Stimulated activated CD4-positive, alpha-beta T cell treated with anti-CD3 and anti-CD28 coated beads, Interleukin-15, amount 100 ng/mL, for 24 hours (primary cell): Measurements from ENCODE around the gene LIMK2.

Experiments
- DNase-seq: peaks from one replicate; pipeline ENCODE4 v3.0.0-alpha.2; 2020

The LIMK2 gene

DNA sequence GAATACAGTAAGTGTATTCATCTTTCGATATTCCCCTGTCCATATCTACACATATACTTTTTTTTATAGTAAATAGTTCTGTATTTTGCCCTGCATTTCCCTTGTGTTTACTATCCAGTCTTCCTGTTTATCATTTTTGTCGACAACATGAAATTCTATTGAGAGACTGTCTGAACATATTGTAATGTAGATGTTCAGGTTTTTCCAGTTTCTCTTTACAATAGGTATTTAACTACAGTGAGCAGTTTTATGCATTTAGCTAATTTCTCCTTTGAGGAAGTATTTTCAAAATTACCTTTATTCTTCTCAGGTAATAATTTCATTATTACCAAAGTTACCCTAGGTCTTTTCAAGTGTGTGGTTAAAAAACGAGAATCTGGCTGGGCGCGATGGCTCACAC, 63.5 kb downstream of the LIMK2 start:
- DNase-seq: no peak

- DNase-seq: no peak
Measured at GRCh38 chr22:31276426-31277167, 64.5 kb downstream of the LIMK2 start.

DNA sequence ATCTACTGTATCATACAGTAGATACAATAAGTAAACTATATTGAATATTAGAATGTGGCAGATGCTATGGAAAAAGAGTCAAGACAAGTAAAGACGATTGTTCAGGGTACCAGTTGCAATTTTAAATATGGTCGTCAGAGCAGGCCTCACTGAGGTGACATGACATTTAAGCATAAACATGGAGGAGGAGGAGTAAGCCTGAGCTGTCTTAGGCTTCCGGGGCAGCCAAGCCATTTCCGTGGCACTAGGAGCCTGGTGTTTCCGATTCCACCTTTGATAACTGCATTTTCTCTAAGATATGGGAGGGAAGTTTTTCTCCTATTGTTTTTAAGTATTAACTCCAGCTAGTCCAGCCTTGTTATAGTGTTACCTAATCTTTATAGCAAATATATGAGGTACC, 65.6 kb downstream of the LIMK2 start:
- no peak for DNase-seq

GRCh38 chr22:31278151-31278621, 66.1 kb downstream of the LIMK2 start:
- DNase-seq: no peak

DNA sequence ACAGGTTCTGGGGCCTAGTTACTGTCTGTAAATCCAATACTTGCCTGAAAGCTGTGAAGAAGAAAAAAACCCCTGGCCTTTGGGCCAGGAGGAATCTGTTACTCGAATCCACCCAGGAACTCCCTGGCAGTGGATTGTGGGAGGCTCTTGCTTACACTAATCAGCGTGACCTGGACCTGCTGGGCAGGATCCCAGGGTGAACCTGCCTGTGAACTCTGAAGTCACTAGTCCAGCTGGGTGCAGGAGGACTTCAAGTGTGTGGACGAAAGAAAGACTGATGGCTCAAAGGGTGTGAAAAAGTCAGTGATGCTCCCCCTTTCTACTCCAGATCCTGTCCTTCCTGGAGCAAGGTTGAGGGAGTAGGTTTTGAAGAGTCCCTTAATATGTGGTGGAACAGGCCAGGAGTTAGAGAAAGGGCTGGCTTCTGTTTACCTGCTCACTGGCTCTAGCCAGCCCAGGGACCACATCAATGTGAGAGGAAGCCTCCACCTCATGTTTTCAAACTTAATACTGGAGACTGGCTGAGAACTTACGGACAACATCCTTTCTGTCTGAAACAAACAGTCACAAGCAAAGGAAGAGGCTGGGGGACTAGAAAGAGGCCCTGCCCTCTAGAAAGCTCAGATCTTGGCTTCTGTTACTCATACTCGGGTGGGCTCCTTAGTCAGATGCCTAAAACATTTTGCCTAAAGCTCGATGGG, 66.7 kb downstream of the LIMK2 start:
- no peak for DNase-seq

DNA sequence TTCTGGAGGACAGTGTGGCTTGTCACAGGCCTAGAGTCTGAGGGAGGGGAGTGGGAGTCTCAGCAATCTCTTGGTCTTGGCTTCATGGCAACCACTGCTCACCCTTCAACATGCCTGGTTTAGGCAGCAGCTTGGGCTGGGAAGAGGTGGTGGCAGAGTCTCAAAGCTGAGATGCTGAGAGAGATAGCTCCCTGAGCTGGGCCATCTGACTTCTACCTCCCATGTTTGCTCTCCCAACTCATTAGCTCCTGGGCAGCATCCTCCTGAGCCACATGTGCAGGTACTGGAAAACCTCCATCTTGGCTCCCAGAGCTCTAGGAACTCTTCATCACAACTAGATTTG, 67.2 kb downstream of the LIMK2 start:
- DNase-seq: no peak

- DNase-seq: no peak
Measured at GRCh38 chr22:31279821-31280505, 67.9 kb downstream of the LIMK2 start.

GRCh38 chr22:31281733-31282132, 69.6 kb downstream of the LIMK2 start:
- no peak for DNase-seq

- no peak for DNase-seq
Measured at GRCh38 chr22:31282748-31283468, 70.8 kb downstream of the LIMK2 start.

- DNase-seq: no peak
Measured at GRCh38 chr22:31284281-31285155, 72.4 kb downstream of the LIMK2 start.

DNA sequence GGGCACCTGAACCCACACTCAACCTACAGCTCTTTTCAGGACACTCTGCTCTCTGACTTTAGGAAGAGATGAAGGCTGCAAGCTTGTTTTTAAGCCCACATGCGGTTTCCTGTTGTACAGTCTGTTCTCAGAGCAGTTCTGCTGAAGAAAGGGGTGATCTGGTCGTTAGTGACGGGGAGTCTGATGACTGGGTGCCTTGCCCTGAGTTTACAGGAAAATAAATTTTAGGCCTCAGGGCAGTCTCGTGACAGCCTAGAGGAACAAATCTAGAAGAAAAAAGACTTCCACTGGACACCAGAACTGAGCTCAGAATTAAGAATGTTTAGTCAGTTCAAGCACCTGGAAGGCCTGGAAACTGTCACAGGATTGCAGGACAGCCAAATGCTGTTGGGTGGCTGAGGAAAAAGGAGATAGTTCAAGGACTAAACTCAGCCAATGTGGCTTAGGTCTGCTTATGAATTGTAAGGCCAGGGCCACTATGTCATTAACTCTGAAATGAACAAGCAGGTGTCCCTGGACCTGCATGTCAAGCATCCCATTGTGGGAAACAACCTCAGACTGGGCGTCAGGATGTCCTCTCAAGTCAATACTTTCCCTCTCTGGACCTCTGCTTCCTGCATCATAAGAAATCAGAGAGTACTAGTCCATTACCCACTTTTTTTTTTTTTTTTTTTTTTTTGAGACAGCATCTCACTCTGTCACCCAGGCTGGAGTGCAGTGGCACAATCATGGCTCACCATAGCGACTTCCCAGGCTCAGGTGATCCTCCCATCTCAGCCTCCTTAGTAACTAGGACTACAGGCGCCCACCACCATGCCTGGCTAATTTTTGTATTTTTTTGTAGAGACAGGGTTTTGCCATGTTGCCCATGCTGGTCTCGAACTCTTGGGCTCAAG, 74.5 kb downstream of the LIMK2 start:
- peak; percentile 65 for DNase-seq

- DNase-seq: no peak
Measured at GRCh38 chr22:31287818-31288495, 75.9 kb downstream of the LIMK2 start.

DNA sequence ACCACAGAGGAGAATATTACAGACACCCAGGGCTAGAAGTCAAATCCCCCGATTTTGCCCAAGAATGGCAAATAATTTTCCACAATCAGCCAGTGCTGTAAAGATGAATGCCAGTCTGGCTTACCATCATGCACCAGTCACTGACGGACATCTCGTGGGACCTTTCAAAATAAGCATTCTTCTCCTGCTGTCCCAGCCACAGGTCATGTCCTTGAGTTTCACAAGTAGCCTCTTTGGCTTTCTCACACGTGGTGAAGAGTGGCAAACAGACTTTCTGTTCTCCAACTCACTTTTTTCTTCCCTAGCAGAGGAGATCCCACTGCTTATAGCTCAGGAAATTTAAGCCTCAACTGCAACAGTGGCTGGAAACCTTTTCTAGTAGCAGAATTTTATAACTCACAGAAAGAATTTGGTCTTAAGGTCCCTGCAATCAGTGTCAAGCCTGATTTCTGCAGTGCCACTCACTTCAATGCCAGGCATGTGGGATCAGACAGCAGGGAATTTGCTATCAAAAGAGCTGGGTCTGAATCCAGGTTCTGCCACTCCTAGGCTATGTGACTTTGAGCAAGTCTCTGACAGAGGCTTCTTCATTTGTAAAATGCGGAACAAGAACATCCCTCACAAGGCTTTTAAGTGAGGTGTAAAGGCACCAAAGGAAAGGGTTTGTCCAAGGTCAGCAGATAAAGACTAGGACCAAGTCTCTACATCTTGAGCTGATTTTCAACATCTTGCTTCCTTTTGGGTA, 76.6 kb downstream of the LIMK2 start:
- no peak for DNase-seq

- DNase-seq: no peak
Measured at GRCh38 chr22:31289344-31289743, 77.2 kb downstream of the LIMK2 start.

- DNase-seq: peak; percentile 96
Measured at GRCh38 chr22:31290494-31291471, 78.7 kb downstream of the LIMK2 start.

- DNase-seq: no peak
Measured at GRCh38 chr22:31291481-31292235, 79.6 kb downstream of the LIMK2 start.

GRCh38 chr22:31292236-31292989, 80.3 kb downstream of the LIMK2 start, which contains the start of gene PIK3IP1:
Gene PIK3IP1, minus strand, starts transcription at chr22:31292488. Its CDS starts 144 bp downstream, at chr22:31292344.
- peak; percentile 89 for DNase-seq
